ENCODE data around the gene LY6G6C.

LY6G6C gene

DNA sequence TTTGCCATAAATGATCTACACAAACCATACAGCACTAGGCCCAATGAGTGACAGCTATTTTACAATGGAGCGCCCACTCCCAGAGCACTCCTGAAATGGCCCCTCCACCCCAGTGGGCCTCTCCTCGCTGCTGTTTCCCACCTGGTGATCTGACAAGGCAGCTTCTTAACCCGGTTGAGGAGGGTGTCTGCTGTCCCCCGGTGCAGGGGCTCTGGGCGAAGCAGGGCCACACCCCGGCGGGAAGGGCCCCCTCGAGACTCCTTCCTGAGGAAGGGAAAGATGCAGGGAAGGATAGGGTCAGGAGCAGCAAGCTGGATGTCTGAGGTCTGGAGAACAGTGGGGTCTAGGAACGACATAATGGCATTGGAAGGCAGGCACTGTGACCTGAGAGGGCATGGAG is 28.7 kb downstream of the LY6G6C start:
- peaks cover 16% of the 10 kb centered on the region for H3K36me3 ChIP-seq (ENCODE audit: control insufficient read depth, low read depth, low read length)
- no peaks in the 10 kb centered on the region for H3K4me1 ChIP-seq (ENCODE audit: control insufficient read depth, low read depth, low read length)
- H3K9me3 ChIP-seq (ENCODE audit: control insufficient read depth, low read depth, low read length) = no peaks in the 10 kb centered on the region
- H3K4me3 ChIP-seq (ENCODE audit: low read length) = no peak overlapping the region
- no peaks in the 10 kb centered on the region for H3K27me3 ChIP-seq (ENCODE audit: control insufficient read depth, insufficient read depth, low read length)
- H3K9ac ChIP-seq (ENCODE audit: low read length) = no peak overlapping the region
- H3K27ac ChIP-seq (ENCODE audit: low read length) = no peak overlapping the region

DNA sequence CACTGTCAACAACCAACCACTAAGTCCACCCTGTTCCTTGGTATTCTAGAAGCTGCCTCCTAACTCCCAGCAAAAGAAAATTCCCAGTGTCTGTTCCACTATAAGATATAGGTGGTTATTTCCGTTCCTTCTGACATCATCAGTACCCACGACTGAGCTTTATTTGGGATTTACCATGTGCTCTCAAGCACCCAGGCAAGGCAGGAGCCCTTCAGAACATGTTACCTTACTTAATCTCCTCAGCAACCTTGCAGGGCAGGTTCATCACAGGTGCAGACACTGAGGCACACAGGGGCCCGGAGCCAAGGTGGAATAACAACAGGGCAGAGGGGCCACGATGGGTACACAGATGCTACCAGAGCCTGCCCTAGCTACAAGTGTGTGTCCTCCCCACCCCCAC is 29.2 kb downstream of the LY6G6C start:
- Histone ChIP-seq H3K4me3 (ENCODE audit: low read length) (no peak overlapping the region), H3K27me3 (ENCODE audit: control insufficient read depth, insufficient read depth, low read length) (no peaks in the 10 kb centered on the region), H3K36me3 (ENCODE audit: control insufficient read depth, low read depth, low read length) (peaks cover 16% of the 10 kb centered on the region), H3K4me1 (ENCODE audit: control insufficient read depth, low read depth, low read length) (no peaks in the 10 kb centered on the region), H3K9me3 (ENCODE audit: control insufficient read depth, low read depth, low read length) (no peaks in the 10 kb centered on the region), H3K9ac (ENCODE audit: low read length) (no peak overlapping the region), H3K27ac (ENCODE audit: low read length) (no peak overlapping the region)

DNA sequence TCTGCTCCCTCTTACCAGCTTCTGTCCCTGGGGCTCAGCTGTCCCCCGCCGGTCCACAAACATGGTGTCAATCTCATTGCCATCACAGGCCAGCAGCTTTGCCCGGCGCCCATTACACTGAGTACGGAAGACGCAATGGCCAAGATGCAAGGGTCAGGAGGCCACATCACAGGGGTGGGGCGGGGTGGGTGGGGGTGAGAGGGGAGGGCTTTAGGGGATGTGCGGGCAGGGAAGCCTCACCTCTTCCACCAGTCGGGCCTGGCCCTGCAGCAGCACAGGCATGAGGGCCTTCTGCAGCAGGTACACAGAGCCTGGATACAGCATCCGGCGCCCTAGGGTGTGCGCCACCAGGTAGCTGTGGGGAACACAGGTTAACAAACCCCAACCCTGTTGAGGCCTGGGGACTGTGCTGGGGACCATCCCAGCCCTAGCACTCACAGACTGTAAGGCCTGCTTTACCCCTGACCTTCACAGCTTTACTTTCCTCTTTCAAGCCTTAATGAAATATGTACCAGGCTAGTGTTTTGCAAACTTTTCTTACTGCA is 29.9 kb downstream of the LY6G6C start:
- Histone ChIP-seq H3K27ac (ENCODE audit: low read length) (no peak overlapping the region), H3K4me3 (ENCODE audit: low read length) (no peak overlapping the region), H3K9me3 (ENCODE audit: control insufficient read depth, low read depth, low read length) (no peaks in the 10 kb centered on the region), H3K36me3 (ENCODE audit: control insufficient read depth, low read depth, low read length) (peaks cover 14% of the 10 kb centered on the region), H3K4me1 (ENCODE audit: control insufficient read depth, low read depth, low read length) (no peaks in the 10 kb centered on the region), H3K27me3 (ENCODE audit: control insufficient read depth, insufficient read depth, low read length) (no peaks in the 10 kb centered on the region), H3K9ac (ENCODE audit: low read length) (no peak overlapping the region)

DNA sequence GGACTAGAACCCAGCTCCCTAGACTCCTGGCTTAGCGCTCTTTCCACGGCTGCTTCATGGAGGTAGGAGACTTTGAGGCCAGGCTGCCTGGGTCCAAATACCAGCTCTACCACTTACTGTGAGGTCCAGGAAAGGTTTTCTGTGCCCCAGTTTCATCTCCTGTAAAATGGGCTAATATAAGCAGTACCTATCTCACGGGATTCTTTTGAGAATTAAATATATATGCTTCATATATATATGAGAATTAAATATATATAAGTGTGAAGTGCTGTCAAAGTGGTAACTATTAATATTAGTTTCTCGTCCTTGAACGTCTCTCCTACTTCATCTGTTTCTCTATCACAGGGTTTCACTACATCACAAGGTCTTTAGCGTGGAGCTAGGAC is 30.5 kb downstream of the LY6G6C start:
- H3K27me3 ChIP-seq (ENCODE audit: control insufficient read depth, insufficient read depth, low read length) = no peaks in the 10 kb centered on the region
- H3K27ac ChIP-seq (ENCODE audit: low read length) = no peak overlapping the region
- H3K4me1 ChIP-seq (ENCODE audit: control insufficient read depth, low read depth, low read length) = no peaks in the 10 kb centered on the region
- no peak overlapping the region for H3K9ac ChIP-seq (ENCODE audit: low read length)
- no peak overlapping the region for H3K4me3 ChIP-seq (ENCODE audit: low read length)
- H3K36me3 ChIP-seq (ENCODE audit: control insufficient read depth, low read depth, low read length) = peaks cover 12% of the 10 kb centered on the region
- no peaks in the 10 kb centered on the region for H3K9me3 ChIP-seq (ENCODE audit: control insufficient read depth, low read depth, low read length)

DNA sequence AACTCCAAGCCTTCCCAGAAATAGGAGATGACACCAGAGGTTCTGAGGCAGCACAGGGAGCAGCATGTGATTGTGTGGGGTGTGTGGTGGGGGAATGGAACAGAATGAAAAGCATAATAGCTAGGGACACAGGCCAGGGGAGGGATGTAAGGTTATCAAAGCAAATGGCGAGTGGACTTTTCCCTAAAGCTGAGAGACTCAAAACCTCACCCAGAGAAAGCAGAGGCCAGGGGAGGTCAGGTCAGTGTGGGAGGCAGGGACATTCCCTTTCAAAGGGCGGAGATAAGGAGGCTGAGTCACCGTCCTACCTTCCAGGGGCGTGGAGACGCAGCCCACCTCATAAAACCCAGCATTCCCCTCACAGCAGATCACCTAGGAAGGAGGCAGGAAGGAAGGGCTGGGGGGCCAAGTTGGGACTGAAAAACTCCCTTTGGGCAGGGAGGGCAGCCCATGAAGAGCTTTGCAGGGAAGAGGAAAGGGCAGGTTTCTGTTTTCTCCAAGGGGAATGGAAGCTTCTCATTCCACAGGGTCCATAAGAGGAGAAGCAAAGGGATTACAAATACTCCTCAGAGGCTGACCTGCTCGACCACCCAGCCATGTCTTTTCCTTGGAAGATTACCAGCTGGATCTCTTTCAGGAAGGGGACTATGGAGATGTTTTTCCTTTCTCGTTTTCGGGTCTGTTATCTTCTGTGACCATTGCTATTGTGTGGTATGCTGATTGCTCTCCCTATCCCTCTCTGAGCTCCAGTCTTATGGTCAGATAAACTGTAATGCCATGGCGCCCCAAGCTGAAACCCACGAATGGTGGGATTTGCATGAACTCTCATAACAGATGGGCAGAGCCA is 31.1 kb downstream of the LY6G6C start:
- Histone ChIP-seq H3K9me3 (ENCODE audit: control insufficient read depth, low read depth, low read length) (no peaks in the 10 kb centered on the region), H3K4me1 (ENCODE audit: control insufficient read depth, low read depth, low read length) (no peaks in the 10 kb centered on the region), H3K27me3 (ENCODE audit: control insufficient read depth, insufficient read depth, low read length) (no peaks in the 10 kb centered on the region), H3K36me3 (ENCODE audit: control insufficient read depth, low read depth, low read length) (peaks cover 12% of the 10 kb centered on the region), H3K27ac (ENCODE audit: low read length) (no peak overlapping the region), H3K9ac (ENCODE audit: low read length) (no peak overlapping the region), H3K4me3 (ENCODE audit: low read length) (no peak overlapping the region)

DNA sequence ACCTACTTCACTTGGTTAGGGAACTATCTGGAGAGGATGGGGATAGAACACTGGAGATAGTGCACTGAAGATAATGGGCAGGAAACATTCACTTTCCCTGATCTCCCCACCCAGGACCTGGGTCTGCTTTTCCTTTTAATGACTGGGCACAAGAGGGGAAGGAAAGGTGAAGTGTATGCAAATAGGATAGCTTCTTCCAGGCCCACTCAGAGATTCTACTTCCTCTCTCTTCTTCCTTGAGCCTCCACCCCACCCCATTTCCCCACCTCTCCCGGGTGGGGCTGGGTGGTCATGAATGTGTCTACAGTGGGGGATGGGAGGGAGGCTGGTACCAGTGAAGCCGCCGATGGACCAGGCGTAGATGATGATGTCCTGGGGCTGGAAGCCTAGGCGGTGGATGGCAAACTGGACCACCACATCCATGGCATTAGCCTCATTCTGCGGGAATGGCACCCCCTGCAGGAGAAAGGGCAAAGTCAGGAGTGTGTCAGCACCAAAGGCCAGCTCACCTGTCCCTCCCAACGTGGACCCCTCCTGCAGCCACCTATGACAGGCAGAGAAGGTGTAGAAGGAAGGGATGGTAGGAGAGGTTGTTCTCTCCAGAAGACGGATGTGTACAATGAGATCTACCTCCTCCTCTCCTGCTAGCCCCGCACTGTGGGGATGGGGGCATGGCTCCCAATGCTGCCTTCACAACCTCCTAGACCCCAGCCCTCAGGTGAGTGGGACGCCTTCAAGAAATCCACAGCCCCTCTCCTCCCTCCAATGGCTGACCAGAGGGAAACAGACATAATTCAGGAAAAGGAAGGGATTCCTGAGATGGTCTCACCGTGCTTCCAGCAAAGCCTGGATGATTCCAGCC is 32.1 kb downstream of the LY6G6C start:
- no peak overlapping the region for H3K27ac ChIP-seq (ENCODE audit: low read length)
- H3K9ac ChIP-seq (ENCODE audit: low read length) = no peak overlapping the region
- H3K27me3 ChIP-seq (ENCODE audit: control insufficient read depth, insufficient read depth, low read length) = no peaks in the 10 kb centered on the region
- no peaks in the 10 kb centered on the region for H3K9me3 ChIP-seq (ENCODE audit: control insufficient read depth, low read depth, low read length)
- no peaks in the 10 kb centered on the region for H3K4me1 ChIP-seq (ENCODE audit: control insufficient read depth, low read depth, low read length)
- H3K36me3 ChIP-seq (ENCODE audit: control insufficient read depth, low read depth, low read length) = peaks cover 5% of the 10 kb centered on the region
- no peak overlapping the region for H3K4me3 ChIP-seq (ENCODE audit: low read length)

DNA sequence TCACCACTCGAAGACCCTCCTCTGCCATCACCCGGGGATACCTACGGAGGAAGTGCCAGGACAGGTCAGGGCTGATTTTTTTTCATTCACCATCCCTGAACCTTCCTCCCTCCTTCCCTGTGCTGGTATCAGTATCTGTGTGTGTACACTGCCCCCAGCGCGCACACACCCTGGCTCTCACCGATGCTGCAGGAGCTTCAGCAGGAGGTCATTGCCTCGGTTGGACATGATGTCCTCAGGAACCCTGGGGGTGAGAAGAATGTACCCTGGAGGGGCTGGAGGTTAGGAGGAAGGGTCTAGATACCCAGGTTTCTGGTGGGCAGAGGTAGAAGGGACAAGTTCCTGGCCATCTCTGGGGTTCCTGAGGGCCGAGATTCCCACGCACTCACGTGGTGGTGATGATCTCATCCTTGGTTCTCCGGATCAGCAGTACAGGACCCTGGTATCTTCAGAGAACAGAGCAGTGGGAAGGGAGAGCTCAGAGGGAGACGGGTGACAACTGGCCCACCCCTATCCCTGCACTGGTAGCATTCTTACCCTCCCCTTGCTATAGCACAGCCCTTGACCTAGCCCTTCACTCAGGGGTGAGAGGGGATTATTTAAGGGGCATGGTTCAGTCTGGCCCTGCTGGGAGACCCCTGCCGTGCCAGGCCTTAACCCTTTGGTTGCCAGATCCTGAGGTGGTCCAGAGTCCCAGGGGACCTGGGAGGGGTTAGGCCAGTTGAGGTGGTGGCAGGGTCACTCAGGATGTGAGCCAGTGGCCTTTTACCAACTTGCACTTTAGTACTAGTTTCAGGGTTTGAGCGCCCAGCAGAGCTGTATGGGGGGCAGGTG is 33.5 kb downstream of the LY6G6C start:
- Histone ChIP-seq H3K4me1 (ENCODE audit: control insufficient read depth, low read depth, low read length) (peaks cover 5% of the 10 kb centered on the region), H3K4me3 (ENCODE audit: low read length) (no peak overlapping the region), H3K36me3 (ENCODE audit: control insufficient read depth, low read depth, low read length) (peaks cover 3% of the 10 kb centered on the region), H3K9me3 (ENCODE audit: control insufficient read depth, low read depth, low read length) (no peaks in the 10 kb centered on the region), H3K9ac (ENCODE audit: low read length) (no peak overlapping the region), H3K27ac (ENCODE audit: low read length) (no peak overlapping the region), H3K27me3 (ENCODE audit: control insufficient read depth, insufficient read depth, low read length) (no peaks in the 10 kb centered on the region)

DNA sequence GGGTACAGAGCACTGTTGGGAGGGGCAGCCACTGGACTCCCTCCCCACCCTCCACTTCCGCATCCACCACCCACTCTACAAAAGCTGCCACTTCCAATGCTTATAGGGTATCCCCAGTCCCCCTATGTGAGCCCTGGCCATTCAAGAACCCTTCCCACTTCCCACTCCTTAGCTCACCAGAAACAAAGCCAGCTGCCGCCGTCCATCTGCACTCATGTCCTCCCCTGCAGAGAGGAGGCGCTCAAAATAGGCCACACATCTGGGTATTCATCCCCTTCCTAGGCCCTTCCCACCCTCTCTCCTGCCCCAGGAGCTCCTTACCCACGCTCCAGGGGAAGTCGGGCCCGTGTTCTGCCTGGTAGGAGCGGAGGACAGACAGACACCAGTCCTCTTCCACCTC is 34.2 kb downstream of the LY6G6C start:
- no peak overlapping the region for H3K9ac ChIP-seq (ENCODE audit: low read length)
- peaks cover 2% of the 10 kb centered on the region for H3K36me3 ChIP-seq (ENCODE audit: control insufficient read depth, low read depth, low read length)

DNA sequence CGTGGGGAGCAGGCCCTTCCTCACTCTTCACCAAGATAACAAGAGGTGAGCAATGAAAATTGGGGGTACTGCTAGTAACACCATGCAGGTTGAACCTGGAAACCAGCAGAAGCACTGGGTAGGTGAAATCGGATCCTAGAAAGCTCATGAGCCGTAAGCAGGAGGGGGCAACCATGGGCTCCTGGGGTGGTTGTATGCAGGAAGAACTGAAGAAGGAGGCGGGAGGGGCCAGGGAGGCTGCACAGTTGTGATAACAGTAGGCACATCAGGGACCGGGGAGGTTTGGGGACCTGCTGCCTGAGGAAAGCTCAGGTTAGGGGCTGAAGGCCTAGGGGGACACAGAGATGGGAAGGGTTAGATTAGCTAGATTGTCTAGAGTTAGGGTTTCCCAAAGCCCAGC is 35.1 kb downstream of the LY6G6C start:
- Histone ChIP-seq H3K4me3 (ENCODE audit: low read length) (no peak overlapping the region), H3K4me1 (ENCODE audit: control insufficient read depth, low read depth, low read length) (peaks cover 5% of the 10 kb centered on the region), H3K9ac (ENCODE audit: low read length) (no peak overlapping the region), H3K27me3 (ENCODE audit: control insufficient read depth, insufficient read depth, low read length) (peaks cover 15% of the 10 kb centered on the region), H3K27ac (ENCODE audit: low read length) (no peak overlapping the region), H3K9me3 (ENCODE audit: control insufficient read depth, low read depth, low read length) (no peaks in the 10 kb centered on the region), H3K36me3 (ENCODE audit: control insufficient read depth, low read depth, low read length) (peaks cover 2% of the 10 kb centered on the region)

More for the DNA sequence above, 34.2 kb downstream of the LY6G6C start:
- no peak overlapping the region for H3K4me3 ChIP-seq (ENCODE audit: low read length)
- no peaks in the 10 kb centered on the region for H3K9me3 ChIP-seq (ENCODE audit: control insufficient read depth, low read depth, low read length)
- peaks cover 5% of the 10 kb centered on the region for H3K4me1 ChIP-seq (ENCODE audit: control insufficient read depth, low read depth, low read length)
- peaks cover 6% of the 10 kb centered on the region for H3K27me3 ChIP-seq (ENCODE audit: control insufficient read depth, insufficient read depth, low read length)
- no peak overlapping the region for H3K27ac ChIP-seq (ENCODE audit: low read length)

DNA sequence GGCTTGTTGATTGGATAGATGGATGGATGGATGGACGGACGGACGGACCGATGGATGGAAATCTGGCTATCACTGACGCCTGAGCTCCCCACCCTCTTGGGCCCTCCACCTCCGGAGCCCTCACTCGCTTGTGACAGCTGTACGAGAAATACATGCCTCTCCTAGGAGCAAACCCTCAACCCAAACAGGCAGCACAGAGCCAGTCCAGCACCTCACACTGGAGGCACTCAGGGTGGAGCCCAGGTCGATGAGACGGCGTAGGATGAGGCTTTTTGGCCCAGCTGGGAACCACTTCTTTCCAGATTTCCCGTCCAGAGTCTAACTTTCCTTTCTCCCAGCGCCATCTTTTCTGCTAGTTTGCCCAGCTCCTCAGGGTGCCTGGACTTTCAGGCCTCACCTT is 38.0 kb downstream of the LY6G6C start:
- peaks cover 22% of the 10 kb centered on the region for H3K27me3 ChIP-seq (ENCODE audit: control insufficient read depth, insufficient read depth, low read length)
- H3K27ac ChIP-seq (ENCODE audit: low read length) = no peak overlapping the region
- H3K4me3 ChIP-seq (ENCODE audit: low read length) = peak overlapping the region; percentile 70
- peaks cover 5% of the 10 kb centered on the region for H3K4me1 ChIP-seq (ENCODE audit: control insufficient read depth, low read depth, low read length)
- peak overlapping the region; percentile 2 for H3K9ac ChIP-seq (ENCODE audit: low read length)
- H3K36me3 ChIP-seq (ENCODE audit: control insufficient read depth, low read depth, low read length) = no peaks in the 10 kb centered on the region
- no peaks in the 10 kb centered on the region for H3K9me3 ChIP-seq (ENCODE audit: control insufficient read depth, low read depth, low read length)

DNA sequence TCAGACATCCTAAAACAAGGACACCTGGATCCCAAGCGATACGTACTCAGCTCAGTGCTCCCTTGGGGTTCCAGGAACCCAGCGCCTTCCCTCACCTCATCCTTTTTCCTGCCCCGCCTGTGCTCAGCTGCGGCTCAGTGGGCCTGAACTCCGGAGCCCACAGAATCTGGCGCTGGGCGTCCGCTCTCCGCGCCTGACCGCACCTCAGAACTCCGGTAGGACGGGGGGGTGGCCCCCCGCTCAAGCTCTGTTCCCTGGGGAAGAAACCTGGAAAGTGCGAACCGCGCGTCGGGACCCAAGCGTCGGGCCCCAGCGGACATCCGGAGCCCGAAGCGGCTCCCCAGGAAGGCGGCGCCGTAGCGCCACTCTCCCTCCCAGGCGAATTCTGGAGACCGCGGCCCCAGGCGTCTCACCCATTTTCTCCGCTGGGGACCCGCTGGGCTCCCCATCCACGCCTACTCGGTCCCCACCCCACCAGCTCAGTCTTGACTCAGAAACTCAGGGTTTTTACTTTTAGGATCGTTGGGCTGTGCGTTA is 40.3 kb downstream of the LY6G6C start:
- Histone ChIP-seq H3K36me3 (ENCODE audit: control insufficient read depth, low read depth, low read length) (no peaks in the 10 kb centered on the region), H3K4me3 (ENCODE audit: low read length) (peak overlapping the region; percentile 65), H3K9ac (ENCODE audit: low read length) (no peak overlapping the region), H3K9me3 (ENCODE audit: control insufficient read depth, low read depth, low read length) (no peaks in the 10 kb centered on the region), H3K4me1 (ENCODE audit: control insufficient read depth, low read depth, low read length) (peaks cover 5% of the 10 kb centered on the region), H3K27me3 (ENCODE audit: control insufficient read depth, insufficient read depth, low read length) (peaks cover 29% of the 10 kb centered on the region), H3K27ac (ENCODE audit: low read length) (no peak overlapping the region)

Data from iPS-18a (cell line).